Loucy (cell line): ENCODE measurements around the gene SERPINA12.

ENCODE experiments used
- H2AFZ ChIP-seq: fragments of 200-600 bp; sonication (generic); 2 replicates; pipeline ENCODE4 v1.6.0; 2016; ENCODE audit warnings: antibody characterized with exemption, mild to moderate bottlenecking, low read length, moderate library complexity
- H3F3A ChIP-seq: fragments of 200-600 bp; 2 replicates; pipeline ENCODE4 v1.6.0; 2016; ENCODE audit warnings: antibody characterized with exemption, low read depth, mild to moderate bottlenecking
- H3K27me3 ChIP-seq: fragments of 200-600 bp; sonication (generic); 2 replicates; pipeline ENCODE4 v1.6.1; 2014; ENCODE audit warnings: low read length, mild to moderate bottlenecking; ENCODE audit not compliant: insufficient read depth, poor library complexity, severe bottlenecking
- H3K36me3 ChIP-seq: fragments of 200-600 bp; sonication (generic); 2 replicates; pipeline ENCODE4 v1.6.1; 2016; ENCODE audit warnings: low read length; ENCODE audit not compliant: insufficient read depth
- H3K4me1 ChIP-seq: fragments of 200-600 bp; sonication (generic); 2 replicates; pipeline ENCODE4 v1.5.1; 2014; ENCODE audit warnings: low read length, mild to moderate bottlenecking; ENCODE audit not compliant: insufficient read depth, poor library complexity, severe bottlenecking
- H3K4me2 ChIP-seq: fragments of 200-600 bp; sonication (generic); 2 replicates; pipeline ENCODE4 v1.6.0; 2014; ENCODE audit warnings: antibody characterized with exemption, low read length, low read depth, mild to moderate bottlenecking; ENCODE audit not compliant: poor library complexity, severe bottlenecking
- H3K4me3 ChIP-seq: fragments of 200-600 bp; sonication (generic); 2 replicates; pipeline ENCODE4 v1.5.1; 2014; ENCODE audit warnings: low read length, mild to moderate bottlenecking, mixed read lengths; ENCODE audit not compliant: poor library complexity, severe bottlenecking
- H3K79me2 ChIP-seq: fragments of 200-600 bp; sonication (generic); 2 replicates; pipeline ENCODE4 v1.6.1; 2014; ENCODE audit warnings: low read length; ENCODE audit not compliant: insufficient read depth
- H3K9ac ChIP-seq: fragments of 200-600 bp; sonication (generic); 2 replicates; pipeline ENCODE4 v1.6.0; 2014; ENCODE audit warnings: mild to moderate bottlenecking, low read depth, low read length, moderate library complexity; ENCODE audit not compliant: poor library complexity, severe bottlenecking
- H3K9me2 ChIP-seq: fragments of 200-600 bp; sonication (generic); replicated peaks from 2 replicates; pipeline ENCODE4 v1.6.1; 2016; ENCODE audit warnings: low read depth, low read length, mixed read lengths
- H3K9me3 ChIP-seq: fragments of 200-600 bp; sonication (generic); 2 replicates; pipeline ENCODE4 v1.6.1; 2014; ENCODE audit warnings: mild to moderate bottlenecking, antibody characterized with exemption, low read length, low read depth; ENCODE audit not compliant: insufficient read depth
- H4K20me1 ChIP-seq: fragments of 200-600 bp; sonication (generic); 2 replicates; pipeline ENCODE4 v1.6.0; 2014; ENCODE audit warnings: antibody characterized with exemption, low read length, mild to moderate bottlenecking; ENCODE audit not compliant: insufficient read depth, poor library complexity, severe bottlenecking
- CTCF ChIP-seq: fragments of 200-600 bp; sonication (generic); conservative IDR thresholded peaks from 2 replicates; pipeline ENCODE4 v1.5.1; 2014; ENCODE audit warnings: mild to moderate bottlenecking, antibody characterized with exemption, low read length
- EZH2phosphoT487 ChIP-seq: fragments of 200-600 bp; IDR thresholded peaks from 2 replicates; pipeline ENCODE4 v1.6.1; 2018; ENCODE audit warnings: antibody characterized with exemption, mild to moderate bottlenecking, moderate library complexity, borderline replicate concordance

The SERPINA12 gene

GRCh38 chr14:94476023-94476422 lies 33.2 kb downstream of the SERPINA12 start, which contains the start of gene SERPINA9:
TSS of gene SERPINA9 (minus strand) at chr14:94476197. CDS start at chr14:94469840, 6,357 bp downstream.
- Histone ChIP-seq H3K79me2 (no peaks in the 10 kb centered on the region), H3F3A (no peaks in the 10 kb centered on the region), H3K36me3 (no peaks in the 10 kb centered on the region), H3K9me3 (no peaks in the 10 kb centered on the region), H4K20me1 (no peaks in the 10 kb centered on the region), H3K4me1 (no peaks in the 10 kb centered on the region), H3K4me3 (no peak within 1 kb of the TSS), H3K9ac (no peak within 1 kb of the TSS), H2AFZ (no peak within 1 kb of the TSS), H3K4me2 (no peak within 1 kb of the TSS), H3K27me3 (no peaks in the 10 kb centered on the region), H3K9me2 (no peaks in the 10 kb centered on the region)
- no peak for TF ChIP-seq EZH2phosphoT487
- no peak for TF ChIP-seq CTCF

GRCh38 chr14:94474581-94475031 lies 34.7 kb downstream of the SERPINA12 start:
- H3F3A ChIP-seq: no peaks in the 10 kb centered on the region
- no peaks in the 10 kb centered on the region for H3K79me2 ChIP-seq
- H3K27me3 ChIP-seq: no peaks in the 10 kb centered on the region
- H3K36me3 ChIP-seq: no peaks in the 10 kb centered on the region
- no peaks in the 10 kb centered on the region for H3K9me3 ChIP-seq
- no peaks in the 10 kb centered on the region for H3K9me2 ChIP-seq
- H2AFZ ChIP-seq: no peak overlapping the region
- H3K9ac ChIP-seq: no peak overlapping the region
- H3K4me2 ChIP-seq: no peak overlapping the region
- no peak for TF ChIP-seq CTCF
- TF ChIP-seq EZH2phosphoT487: no peak
- no peak overlapping the region for H3K4me3 ChIP-seq
- H3K4me1 ChIP-seq: no peaks in the 10 kb centered on the region
- H4K20me1 ChIP-seq: no peaks in the 10 kb centered on the region

DNA sequence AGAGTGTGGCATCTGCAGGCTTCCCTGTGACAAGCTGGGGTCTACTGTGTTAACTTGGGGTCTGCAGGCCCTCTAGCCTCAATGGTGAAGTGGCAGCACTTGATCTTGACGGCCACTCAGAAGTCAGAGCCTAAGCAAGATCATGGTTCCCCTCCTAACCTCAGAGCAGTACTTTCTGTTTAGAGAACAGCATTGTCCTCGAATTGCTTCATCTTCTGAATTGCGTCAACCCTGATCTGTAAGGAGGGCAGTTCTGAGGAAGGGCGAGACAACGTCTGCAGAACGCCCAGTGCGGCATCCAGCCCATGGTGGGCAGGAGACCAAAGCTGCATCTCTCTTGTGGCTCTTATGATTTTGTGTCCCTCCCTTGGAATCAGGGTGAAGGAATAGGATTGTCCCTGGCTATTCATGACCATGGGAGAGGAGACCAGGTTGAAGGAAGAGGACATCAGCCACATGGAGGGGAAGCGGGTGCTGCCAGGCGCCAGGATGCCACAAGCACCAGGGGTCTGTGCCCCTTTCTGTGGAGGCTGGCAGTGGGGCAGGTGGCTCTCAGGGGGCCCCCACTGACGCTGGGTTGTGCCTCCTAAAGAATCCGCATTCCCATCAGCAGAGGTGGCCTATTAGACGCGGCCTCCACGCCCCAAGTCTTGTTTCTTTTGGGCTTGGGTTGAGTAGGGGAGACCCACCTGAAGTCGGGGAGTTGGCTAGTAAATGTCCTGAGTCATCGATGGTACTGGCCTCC lies 35.4 kb downstream of the SERPINA12 start:
- Histone ChIP-seq H2AFZ (no peak overlapping the region), H3K27me3 (no peaks in the 10 kb centered on the region), H3K9me3 (no peaks in the 10 kb centered on the region), H3K4me2 (no peak overlapping the region), H3K79me2 (no peaks in the 10 kb centered on the region), H3K9me2 (no peaks in the 10 kb centered on the region), H4K20me1 (no peaks in the 10 kb centered on the region), H3K36me3 (no peaks in the 10 kb centered on the region), H3K4me1 (no peaks in the 10 kb centered on the region), H3K4me3 (no peak overlapping the region), H3F3A (no peaks in the 10 kb centered on the region), H3K9ac (no peak overlapping the region)
- TF ChIP-seq CTCF: no peak
- no peak for TF ChIP-seq EZH2phosphoT487
